Measurements from ENCODE around the gene DHX38. TPM values are rescaled to one million over a fixed set of nuclear protein-coding genes. Genes with fewer than 3 reads are reported as not detected.

Gene DHX38
- total and polyA plus RNA-seq, 2 experiments from 2014 or later: 32.9 to 42.2 TPM

- no peaks in the 10 kb centered on the region for H3K9me2 ChIP-seq (replicated peaks; ENCODE audit: insufficient read depth)
- H3K79me2 ChIP-seq: no peaks in the 10 kb centered on the region
- no peaks in the 10 kb centered on the region for H4K20me1 ChIP-seq (ENCODE audit: insufficient read depth, poor library complexity, severe bottlenecking)
- H3K4me2 ChIP-seq: no peak overlapping the region
- H3K27me3 ChIP-seq: no peaks in the 10 kb centered on the region
- H2AFZ ChIP-seq: no peak overlapping the region
- H3K36me3 ChIP-seq (replicated peaks; ENCODE audit: insufficient read depth, low read depth): no peaks in the 10 kb centered on the region
- H3K9me3 ChIP-seq (ENCODE audit: low read depth): no peaks in the 10 kb centered on the region
- no peak for TF ChIP-seq EZH2 (IDR thresholded peaks at IDR 0.05; ENCODE audit: borderline replicate concordance)
- no peak for TF ChIP-seq CTCF (IDR thresholded peaks at IDR 0.05; ENCODE audit: poor library complexity)
- TF ChIP-seq EZH2phosphoT487 (IDR thresholded peaks at IDR 0.05; ENCODE audit: low read depth, severe bottlenecking, unreplicated experiment): no peak
- no peak overlapping the region for H3K27ac ChIP-seq
- DNase-seq (ENCODE audit: low spot score): no peak
- H3K4me1 ChIP-seq (ENCODE audit: insufficient read depth): no peaks in the 10 kb centered on the region
- 41% methylated on average over 3 of the region's 3 CpGs for WGBS (ENCODE audit: low lambda C conversion rate, missing lambda C conversion rate)
- H3K4me3 ChIP-seq: no peak overlapping the region
Measured at GRCh38 chr16:72083778-72084404, 9.8 kb upstream of the DHX38 start.

DNA sequence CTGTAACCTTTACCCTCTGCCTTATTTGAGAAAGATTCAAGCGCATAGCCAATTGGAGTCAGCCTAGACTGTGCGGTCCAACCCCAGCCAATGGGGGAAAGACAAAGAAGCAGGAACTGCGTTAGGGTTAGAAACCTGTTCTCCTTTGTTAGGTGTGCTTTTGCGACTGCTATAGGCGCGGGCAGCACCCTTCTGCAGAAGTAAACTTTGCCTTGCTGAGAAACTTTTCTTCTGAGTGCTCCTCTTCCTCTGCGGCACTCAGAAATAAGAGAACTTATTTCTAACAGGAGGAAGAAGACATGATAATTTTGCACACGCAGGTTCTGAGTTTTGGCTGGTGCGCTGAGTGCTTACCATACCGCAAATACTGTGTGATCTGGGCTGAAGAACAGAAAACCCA, 9.2 kb upstream of the DHX38 start:
- Histone ChIP-seq H3K27me3 (no peaks in the 10 kb centered on the region), H3K27ac (no peak overlapping the region), H3K36me3 (replicated peaks; ENCODE audit: insufficient read depth, low read depth) (no peaks in the 10 kb centered on the region), H2AFZ (no peak overlapping the region), H3K4me2 (no peak overlapping the region), H3K79me2 (no peaks in the 10 kb centered on the region), H3K9me3 (ENCODE audit: low read depth) (no peaks in the 10 kb centered on the region), H4K20me1 (ENCODE audit: insufficient read depth, poor library complexity, severe bottlenecking) (no peaks in the 10 kb centered on the region), H3K4me3 (no peak overlapping the region), H3K9me2 (replicated peaks; ENCODE audit: insufficient read depth) (no peaks in the 10 kb centered on the region), H3K4me1 (ENCODE audit: insufficient read depth) (no peaks in the 10 kb centered on the region)
- TF ChIP-seq CTCF (IDR thresholded peaks at IDR 0.05; ENCODE audit: poor library complexity): no peak
- TF ChIP-seq EZH2 (IDR thresholded peaks at IDR 0.05; ENCODE audit: borderline replicate concordance): no peak
- TF ChIP-seq EZH2phosphoT487 (IDR thresholded peaks at IDR 0.05; ENCODE audit: low read depth, severe bottlenecking, unreplicated experiment): no peak
- WGBS (ENCODE audit: low lambda C conversion rate, missing lambda C conversion rate): 97% methylated on average over 10 of the region's 10 CpGs
- no peak for DNase-seq (ENCODE audit: low spot score)

DNA sequence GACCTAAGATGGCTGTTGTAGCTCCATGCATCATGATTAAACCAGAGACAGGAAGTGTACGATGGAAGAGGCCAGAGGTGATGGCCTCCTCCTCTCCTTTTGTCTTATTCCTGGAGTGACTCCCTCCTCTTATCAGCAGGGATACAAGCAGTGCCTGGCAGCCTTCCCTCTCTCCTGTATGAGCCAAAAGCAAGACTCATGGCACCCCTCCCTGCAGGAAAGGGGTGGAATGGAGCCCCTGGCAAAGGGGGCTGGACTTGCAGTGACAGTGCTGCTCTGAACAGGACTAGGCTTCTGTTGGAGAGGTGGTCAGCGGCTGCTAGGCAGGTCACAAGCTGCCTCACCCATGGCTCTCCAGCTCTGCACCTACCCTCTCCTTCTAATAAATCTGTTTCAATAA, 8.6 kb upstream of the DHX38 start:
- H3K9me3 ChIP-seq (ENCODE audit: low read depth): no peaks in the 10 kb centered on the region
- H2AFZ ChIP-seq: no peak overlapping the region
- H3K36me3 ChIP-seq (replicated peaks; ENCODE audit: insufficient read depth, low read depth): no peaks in the 10 kb centered on the region
- no peak overlapping the region for H3K4me3 ChIP-seq
- H3K4me1 ChIP-seq (ENCODE audit: insufficient read depth): no peaks in the 10 kb centered on the region
- H3K9me2 ChIP-seq (replicated peaks; ENCODE audit: insufficient read depth): no peaks in the 10 kb centered on the region
- H3K27me3 ChIP-seq: no peaks in the 10 kb centered on the region
- H3K4me2 ChIP-seq: no peak overlapping the region
- WGBS (ENCODE audit: low lambda C conversion rate, missing lambda C conversion rate): 94% methylated on average over 2 of the region's 2 CpGs
- TF ChIP-seq EZH2 (IDR thresholded peaks at IDR 0.05; ENCODE audit: borderline replicate concordance) (no peak), EZH2phosphoT487 (IDR thresholded peaks at IDR 0.05; ENCODE audit: low read depth, severe bottlenecking, unreplicated experiment) (no peak), CTCF (IDR thresholded peaks at IDR 0.05; ENCODE audit: poor library complexity) (no peak)
- no peak for DNase-seq (ENCODE audit: low spot score)
- no peaks in the 10 kb centered on the region for H4K20me1 ChIP-seq (ENCODE audit: insufficient read depth, poor library complexity, severe bottlenecking)
- H3K79me2 ChIP-seq: peaks cover 4% of the 10 kb centered on the region
- H3K27ac ChIP-seq: no peak overlapping the region
